Measurements from ENCODE around the gene PHF21A.

Gene PHF21A

DNA sequence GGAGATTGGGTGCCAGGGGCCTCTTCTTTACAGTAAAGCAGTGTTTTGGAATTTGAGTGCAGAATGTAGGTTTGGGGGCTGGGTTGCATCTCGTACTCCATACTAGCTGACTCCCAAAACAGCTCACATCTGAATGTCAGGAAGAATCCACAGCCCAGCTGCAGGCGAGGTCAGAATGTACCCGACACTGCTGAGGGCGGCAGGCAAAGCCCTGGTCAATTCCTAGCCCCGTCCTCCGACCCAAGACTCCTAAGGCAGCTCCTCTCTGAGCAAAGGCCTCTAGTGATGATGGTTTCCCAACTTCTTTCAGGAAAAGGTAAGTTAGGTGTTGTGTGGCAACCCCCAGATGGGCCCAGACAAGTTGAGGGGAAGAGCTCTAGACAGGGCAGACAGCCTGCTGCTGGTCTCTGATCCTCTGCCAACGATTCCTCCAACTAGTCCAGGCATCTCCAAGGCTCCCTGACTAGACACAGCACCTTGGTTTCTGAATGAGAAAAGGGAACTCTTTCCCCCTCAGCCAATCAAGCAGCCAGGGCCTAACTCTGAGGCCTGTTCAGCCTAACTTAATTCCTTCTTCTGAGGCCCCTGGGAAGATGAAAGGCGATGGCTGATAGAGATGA is 190.2 kb downstream of the PHF21A start:
- DNase-seq: no peak

- peak; percentile 34 for DNase-seq
These were observed 191.0 kb downstream of the PHF21A start for GRCh38 chr11:45930031-45930794.

GRCh38 chr11:45929486-45930030 is 191.7 kb downstream of the PHF21A start:
- no peak for DNase-seq

DNA sequence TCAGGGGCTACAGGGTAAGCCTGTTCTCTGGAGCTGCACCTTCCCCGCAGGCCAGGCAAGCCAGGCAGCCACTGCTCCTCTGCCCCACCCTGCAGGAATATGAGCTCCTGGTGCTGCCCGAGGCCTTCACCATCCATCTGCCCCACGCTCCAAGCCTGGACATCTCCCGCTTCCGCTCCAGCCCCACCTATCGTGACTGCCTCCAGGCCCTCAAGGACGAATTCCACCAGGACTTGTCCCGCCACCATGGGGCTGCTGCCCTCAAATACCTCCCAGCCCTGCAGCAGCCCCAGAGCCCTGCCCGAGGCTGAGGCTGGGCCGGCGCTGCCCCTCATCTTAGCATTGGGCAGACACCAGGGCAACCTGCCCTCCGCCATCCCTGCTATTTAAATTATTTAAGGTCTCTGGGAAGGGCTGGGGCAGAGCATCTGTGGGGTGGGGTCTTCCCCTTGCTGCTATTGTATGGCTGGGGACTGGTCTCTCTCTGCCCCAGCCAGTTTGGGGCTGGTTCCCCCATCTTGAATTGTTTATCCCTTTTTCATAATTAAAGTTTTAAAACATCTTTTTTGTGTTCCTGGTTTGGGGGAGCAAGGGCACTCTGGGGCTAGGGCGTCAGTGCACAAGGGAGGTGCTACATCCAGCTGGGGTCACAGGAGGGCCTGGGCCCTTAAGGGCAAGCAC is 192.6 kb downstream of the PHF21A start:
- no peak for DNase-seq

- no peak for DNase-seq
These were observed 193.4 kb downstream of the PHF21A start for GRCh38 chr11:45927684-45928413.

GRCh38 chr11:45927332-45927683 is 193.9 kb downstream of the PHF21A start:
- no peak for DNase-seq

- DNase-seq: no peak
These were observed 194.5 kb downstream of the PHF21A start for GRCh38 chr11:45926536-45927331.

- no peak for DNase-seq
These were observed 195.3 kb downstream of the PHF21A start for GRCh38 chr11:45926001-45926401.

- no peak for DNase-seq
These were observed 195.7 kb downstream of the PHF21A start for GRCh38 chr11:45925550-45925949.

- no peak for DNase-seq
These were observed 196.3 kb downstream of the PHF21A start for GRCh38 chr11:45924927-45925326.

- DNase-seq: no peak
These were observed 197.0 kb downstream of the PHF21A start for GRCh38 chr11:45924036-45924915.

- DNase-seq: no peak
These were observed 198.7 kb downstream of the PHF21A start, which contains the start of gene LARGE2 for GRCh38 chr11:45922425-45923082. LARGE2 (plus strand) TSS chr11:45922656; CDS start chr11:45922883, 227 bp downstream.

DNA sequence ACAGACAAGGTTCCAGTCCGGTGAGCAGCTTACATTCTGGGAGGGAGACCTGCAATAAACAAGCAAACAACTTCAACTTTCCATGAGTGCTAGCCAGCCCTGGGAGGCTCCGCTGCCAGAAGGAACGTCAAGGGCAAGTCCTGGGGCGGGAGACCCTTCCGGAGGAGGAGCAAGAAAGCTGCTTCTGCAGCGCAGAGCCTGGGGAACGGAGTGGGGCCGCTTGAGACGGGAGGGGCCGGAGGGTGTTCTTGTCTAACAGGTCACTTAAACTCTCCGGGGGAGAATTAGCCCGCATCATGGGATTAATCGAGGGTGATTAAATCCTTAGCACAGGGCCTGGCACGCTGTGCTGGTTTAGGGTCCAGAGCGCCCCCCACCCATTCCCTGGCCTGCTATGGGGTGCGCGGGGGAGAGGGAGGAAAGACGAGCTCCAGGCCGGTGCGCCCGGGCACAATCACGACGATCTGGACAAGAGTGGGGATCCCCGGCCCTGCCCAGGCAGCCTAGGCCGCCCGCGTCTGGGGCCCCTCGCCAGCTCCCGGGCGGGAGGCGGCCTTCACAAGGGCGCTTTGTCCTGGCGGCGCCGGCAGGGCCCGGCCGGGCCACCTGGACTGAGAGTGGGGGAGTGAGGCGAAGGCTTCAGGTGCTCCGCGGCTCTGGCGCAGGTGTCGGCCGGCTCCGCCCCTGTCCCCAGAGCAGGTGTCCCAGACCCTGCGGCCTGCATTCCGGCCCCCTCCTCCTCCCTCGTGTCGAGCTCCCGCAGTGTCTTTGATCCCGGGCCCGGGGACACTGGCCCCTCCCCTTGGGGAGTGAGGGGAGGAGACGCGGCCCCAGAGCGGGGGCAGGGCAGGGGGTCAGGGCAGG is 199.5 kb downstream of the PHF21A start:
- DNase-seq: no peak

DNA sequence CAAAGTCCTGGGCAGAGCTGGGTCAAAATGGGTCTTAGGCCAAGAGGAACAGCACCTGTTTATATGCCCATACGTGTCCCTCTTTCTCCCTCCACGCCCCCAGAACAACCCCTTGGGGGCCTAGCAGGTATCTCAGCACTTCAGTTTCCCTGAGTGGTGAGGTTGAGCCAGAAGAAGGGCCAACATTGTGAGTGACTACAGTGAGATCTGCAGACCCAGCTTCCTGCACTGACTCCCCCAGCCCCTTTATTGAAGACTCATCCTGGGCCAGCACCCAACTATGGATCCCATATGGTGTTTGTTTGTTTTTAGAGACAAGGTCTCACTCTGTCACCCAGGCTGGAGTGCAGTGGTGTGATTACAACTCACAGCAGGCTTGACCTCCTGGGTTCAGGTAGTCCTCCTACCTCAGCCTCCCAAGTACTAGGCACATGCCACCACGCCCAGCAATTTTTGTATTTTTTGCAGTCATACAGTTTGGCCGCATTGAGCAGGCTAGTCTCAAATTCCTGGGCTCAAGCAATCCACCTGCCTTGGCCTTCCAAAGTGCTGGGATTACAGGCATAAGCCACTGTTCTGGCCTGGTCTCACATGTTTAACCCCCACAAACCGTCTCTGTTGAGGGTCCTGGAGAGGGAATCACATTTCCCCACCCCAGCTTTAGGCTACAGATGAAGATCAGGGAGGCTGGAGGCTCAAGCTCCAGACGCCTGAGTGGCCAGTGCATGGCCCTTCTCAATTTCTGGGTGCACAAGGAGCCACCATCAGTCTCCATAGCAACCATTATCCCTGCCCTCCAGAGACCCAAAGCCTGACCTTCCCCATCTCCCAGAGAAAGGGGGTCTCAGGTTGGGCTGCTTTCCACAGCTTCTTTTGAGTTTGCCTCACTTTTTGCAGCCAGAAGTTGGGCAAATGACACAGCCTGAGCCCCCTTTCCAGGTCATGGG is 200.4 kb downstream of the PHF21A start:
- DNase-seq: no peak

DNA sequence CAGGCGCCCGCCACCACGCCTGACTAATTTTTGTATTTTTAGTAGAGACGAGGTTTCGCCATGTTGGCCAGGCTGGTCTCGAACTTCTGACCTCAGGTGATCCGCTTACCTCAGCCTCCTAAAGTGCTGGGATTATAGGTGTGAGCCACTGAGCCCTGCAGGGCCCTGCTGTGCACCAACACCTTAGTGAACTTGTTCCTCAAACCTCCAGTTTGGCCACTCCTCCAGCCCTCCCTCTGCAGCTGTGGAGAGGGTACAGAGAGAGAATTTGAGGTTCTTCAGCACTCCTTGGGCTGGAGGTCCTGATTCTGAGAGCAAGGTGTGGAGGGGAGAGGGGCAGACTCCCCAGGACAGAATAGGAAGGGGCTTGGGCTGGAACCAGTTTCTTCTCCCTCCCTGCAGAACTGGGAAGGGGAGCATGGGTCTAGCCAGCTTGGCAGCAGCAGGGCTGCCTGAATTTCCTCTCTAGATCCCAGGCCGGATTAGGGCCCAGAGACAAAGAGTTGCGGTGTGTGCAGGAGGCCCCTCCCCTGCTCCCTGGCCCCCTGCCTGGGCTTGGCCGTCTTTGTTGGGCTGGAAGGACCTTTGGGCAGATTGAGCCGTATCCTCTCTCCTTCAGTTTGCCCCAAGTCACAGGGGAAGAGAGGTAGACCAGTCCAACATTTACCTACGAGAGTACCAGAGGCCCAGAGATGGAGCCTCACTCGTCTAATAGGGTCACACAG is 201.3 kb downstream of the PHF21A start:
- DNase-seq: no peak

DNA sequence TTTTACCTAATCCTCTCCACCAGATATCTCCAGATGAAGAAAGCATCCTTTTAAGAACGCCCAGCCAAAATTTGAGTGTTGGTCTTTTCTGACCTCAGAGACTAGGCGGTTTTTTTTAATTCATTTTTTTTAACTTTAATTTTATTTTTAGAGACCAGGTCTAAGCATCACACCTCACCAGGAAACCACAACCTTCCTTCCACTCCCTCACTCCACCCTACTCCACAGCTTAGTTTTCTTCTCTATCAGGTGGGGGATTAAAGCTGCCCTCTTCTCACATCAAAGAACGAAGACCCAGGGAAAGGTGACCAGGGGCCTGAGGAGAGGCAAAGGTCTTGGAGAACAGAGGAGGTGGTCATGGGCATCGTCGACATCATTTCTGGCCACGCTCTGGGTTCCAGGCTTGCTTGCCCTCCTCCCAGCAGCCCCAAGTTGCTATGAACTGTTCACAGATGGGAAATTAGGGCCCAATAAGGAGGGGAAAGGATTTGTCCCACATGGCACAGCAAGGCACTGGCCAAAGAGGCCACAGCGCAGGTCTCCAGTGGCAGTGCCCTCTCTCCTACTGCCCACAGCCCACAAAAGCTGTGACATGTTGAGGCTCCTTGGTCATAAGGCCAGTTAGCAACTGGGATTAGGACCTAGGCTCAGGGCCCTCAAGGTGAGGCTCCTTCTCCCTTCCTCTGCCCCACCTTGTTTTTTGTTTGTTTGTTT is 202.1 kb downstream of the PHF21A start:
- DNase-seq: no peak
